GM12865 (cell line): ENCODE data around the gene DSP.

Experiments
- DNase-seq: peaks from one replicate; pipeline ENCODE4 v3.0.0; 2010; ENCODE audit warnings: low read depth
- H3K4me3 ChIP-seq: 2 replicates; pipeline ENCODE4 v1.5.1; 2011; ENCODE audit warnings: mild to moderate bottlenecking, low read depth, low read length, control low read depth
- TF ChIP-seq, protein P1 (sequence below): IDR thresholded peaks from 2 replicates; pipeline ENCODE4 v1.5.1; 2011; ENCODE audit warnings: low read length, control low read depth, low read depth, inconsistent platforms; ENCODE audit not compliant: insufficient read depth; ENCODE audit errors: missing control alignments

Gene DSP

GRCh38 chr6:7557652-7558051, 16.2 kb downstream of the DSP start:
- TF ChIP-seq, protein P1, sequence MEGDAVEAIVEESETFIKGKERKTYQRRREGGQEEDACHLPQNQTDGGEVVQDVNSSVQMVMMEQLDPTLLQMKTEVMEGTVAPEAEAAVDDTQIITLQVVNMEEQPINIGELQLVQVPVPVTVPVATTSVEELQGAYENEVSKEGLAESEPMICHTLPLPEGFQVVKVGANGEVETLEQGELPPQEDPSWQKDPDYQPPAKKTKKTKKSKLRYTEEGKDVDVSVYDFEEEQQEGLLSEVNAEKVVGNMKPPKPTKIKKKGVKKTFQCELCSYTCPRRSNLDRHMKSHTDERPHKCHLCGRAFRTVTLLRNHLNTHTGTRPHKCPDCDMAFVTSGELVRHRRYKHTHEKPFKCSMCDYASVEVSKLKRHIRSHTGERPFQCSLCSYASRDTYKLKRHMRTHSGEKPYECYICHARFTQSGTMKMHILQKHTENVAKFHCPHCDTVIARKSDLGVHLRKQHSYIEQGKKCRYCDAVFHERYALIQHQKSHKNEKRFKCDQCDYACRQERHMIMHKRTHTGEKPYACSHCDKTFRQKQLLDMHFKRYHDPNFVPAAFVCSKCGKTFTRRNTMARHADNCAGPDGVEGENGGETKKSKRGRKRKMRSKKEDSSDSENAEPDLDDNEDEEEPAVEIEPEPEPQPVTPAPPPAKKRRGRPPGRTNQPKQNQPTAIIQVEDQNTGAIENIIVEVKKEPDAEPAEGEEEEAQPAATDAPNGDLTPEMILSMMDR: no peak
- H3K4me3 ChIP-seq: no peak overlapping the region

GRCh38 chr6:7558781-7559180, 17.3 kb downstream of the DSP start:
- DNase-seq: no peak
- TF ChIP-seq, protein P1: no peak
- no peak overlapping the region for H3K4me3 ChIP-seq

More at GRCh38 chr6:7557652-7558051, 16.2 kb downstream of the DSP start:
- no peak for DNase-seq

GRCh38 chr6:7559196-7559595, 17.7 kb downstream of the DSP start:
- TF ChIP-seq, protein P1: no peak
- no peak for DNase-seq
- no peak overlapping the region for H3K4me3 ChIP-seq

GRCh38 chr6:7559651-7560385, 18.3 kb downstream of the DSP start:
- TF ChIP-seq, protein P1: no peak
- no peak for DNase-seq
- H3K4me3 ChIP-seq: no peak overlapping the region

DNA sequence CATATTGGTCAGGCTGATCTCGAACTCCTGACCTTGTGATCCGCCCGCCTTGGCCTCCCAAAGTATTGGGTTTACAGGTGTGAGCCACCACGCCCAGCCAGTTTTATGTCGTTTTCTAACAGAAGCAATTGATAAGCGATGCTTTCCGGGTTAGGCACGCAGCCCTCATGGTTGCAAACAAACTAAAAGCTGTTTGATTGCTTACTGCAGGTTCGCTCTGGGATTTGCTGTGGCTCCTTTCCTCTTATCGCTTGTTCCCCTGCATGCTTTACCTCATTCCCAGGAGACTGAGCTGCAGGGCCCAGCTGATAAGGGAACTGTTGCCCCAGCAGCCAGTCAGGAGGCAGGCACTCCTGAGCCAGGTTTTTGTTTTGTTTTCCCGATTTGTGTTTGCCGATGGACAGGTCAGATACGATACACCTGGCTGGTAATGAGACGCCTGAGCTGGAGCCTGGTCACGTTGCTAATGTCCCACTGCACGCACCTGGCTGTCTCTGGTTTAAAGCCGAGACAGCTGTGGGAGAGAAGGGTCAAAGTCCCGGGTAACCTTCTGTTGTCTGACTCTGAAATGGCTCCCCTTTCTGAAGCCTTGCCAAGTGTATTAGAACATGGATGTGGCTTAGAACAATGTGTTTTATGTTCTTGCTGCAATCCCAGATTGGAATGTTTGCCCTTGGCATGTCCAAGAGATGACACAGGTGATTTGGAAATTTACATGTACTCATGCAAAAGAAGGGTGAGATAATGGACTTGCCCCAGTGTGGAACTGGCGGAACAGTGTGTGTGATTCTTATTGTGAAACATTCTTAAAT, 19.9 kb downstream of the DSP start:
- TF ChIP-seq, protein P1: no peak
- no peak overlapping the region for H3K4me3 ChIP-seq
- no peak for DNase-seq

GRCh38 chr6:7562769-7563168, 21.3 kb downstream of the DSP start:
- TF ChIP-seq, protein P1: no peak
- H3K4me3 ChIP-seq: no peak overlapping the region
- DNase-seq: no peak

DNA sequence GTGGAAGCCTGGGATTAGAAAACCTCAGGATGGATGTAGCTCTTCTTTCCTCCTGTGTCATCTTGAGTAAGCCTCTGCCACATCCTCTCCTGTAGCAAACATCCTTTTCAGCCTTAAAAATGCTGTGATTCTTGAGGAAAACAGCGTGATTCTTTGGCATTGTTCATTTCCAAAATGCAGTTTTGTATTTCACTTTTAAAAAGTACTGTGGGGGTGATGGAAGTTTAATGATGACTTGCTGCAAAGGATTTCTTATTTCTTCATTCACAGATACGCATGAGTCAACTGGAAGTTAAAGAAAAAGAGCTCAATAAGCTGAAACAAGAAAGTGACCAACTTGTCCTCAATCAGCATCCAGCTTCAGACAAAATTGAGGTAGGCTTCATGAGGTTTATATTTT, 24.6 kb downstream of the DSP start:
- TF ChIP-seq, protein P1: no peak
- no peak for DNase-seq
- H3K4me3 ChIP-seq: no peak overlapping the region
